ENCODE results near the gene GABBR1.
"Not testable (repeated sequence)": the region's sequence is repeated elsewhere in the genome, so short reads cannot be mapped to it uniquely, and the experiment has no call there.

Gene GABBR1

DNA sequence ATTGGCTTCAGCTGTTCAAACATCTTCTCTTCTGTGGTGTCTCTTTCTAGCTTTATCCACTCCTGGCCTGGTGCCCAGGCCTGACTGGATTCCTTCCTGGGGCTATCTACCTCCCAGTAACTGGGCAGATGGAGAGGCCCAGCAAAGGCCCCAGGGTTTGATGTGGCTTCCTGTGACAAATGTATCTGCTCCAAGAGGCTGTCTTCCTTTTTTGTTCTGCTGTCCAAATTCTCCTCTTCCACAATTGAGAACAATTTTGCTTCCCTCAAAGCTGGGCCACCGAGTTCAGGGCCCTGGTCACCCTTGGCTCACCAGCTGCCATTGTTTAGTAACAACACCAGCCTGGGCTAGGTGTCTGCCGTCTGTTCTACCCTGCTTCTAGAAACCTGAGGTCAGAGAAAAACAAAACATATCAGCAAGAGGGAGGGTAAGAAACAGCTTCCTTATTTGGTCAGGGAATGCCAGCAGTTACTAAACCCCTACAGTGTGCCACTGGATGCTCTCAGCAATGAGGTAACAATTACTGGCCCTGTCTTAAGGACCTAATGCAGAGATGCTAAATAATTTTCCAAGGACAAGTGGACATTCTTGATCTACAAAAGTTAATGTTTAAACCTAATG lies 44.1 kb upstream of the GABBR1 start:
- TF ChIP-seq, protein P1, sequence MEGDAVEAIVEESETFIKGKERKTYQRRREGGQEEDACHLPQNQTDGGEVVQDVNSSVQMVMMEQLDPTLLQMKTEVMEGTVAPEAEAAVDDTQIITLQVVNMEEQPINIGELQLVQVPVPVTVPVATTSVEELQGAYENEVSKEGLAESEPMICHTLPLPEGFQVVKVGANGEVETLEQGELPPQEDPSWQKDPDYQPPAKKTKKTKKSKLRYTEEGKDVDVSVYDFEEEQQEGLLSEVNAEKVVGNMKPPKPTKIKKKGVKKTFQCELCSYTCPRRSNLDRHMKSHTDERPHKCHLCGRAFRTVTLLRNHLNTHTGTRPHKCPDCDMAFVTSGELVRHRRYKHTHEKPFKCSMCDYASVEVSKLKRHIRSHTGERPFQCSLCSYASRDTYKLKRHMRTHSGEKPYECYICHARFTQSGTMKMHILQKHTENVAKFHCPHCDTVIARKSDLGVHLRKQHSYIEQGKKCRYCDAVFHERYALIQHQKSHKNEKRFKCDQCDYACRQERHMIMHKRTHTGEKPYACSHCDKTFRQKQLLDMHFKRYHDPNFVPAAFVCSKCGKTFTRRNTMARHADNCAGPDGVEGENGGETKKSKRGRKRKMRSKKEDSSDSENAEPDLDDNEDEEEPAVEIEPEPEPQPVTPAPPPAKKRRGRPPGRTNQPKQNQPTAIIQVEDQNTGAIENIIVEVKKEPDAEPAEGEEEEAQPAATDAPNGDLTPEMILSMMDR (conservative IDR thresholded peaks at IDR 0.05; ENCODE audit: low read depth, low read length) = no peak
- DNase-seq (ENCODE audit: low read depth) = no peak
- no peak overlapping the region for H3K4me3 ChIP-seq (ENCODE audit: low read length)

- DNase-seq (ENCODE audit: low read depth) = no peak
- TF ChIP-seq, protein P1 (conservative IDR thresholded peaks at IDR 0.05; ENCODE audit: low read depth, low read length) = no peak
- H3K4me3 ChIP-seq (ENCODE audit: low read length) = no peak overlapping the region
Measured at GRCh38 chr6:29675561-29675960, 42.6 kb upstream of the GABBR1 start.

GRCh38 chr6:29674008-29674407 lies 41.0 kb upstream of the GABBR1 start:
- TF ChIP-seq, protein P1 (conservative IDR thresholded peaks at IDR 0.05; ENCODE audit: low read depth, low read length) = no peak
- DNase-seq (ENCODE audit: low read depth) = no peak
- H3K4me3 ChIP-seq (ENCODE audit: low read length) = no peak overlapping the region

DNA sequence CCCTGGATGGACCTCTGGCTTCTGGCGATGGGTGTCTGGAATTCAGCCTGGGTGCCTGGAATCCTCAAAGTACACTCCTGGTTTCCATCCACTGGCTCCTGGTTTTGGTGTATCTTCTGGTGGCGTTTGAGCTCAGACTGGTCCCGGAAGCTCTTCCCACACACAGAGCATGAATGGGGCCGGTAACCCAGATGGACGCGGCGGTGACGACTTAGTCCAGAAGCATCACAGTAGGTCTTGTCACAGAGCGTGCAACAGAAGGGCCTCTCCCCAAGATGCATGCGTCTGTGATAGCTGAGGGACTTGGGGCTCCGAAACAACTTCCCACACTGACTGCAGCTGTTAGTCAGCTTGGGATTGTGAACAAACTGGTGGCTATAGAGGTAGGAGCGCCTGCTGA lies 40.2 kb upstream of the GABBR1 start:
- no peak for DNase-seq (ENCODE audit: low read depth)
- TF ChIP-seq, protein P1 (conservative IDR thresholded peaks at IDR 0.05; ENCODE audit: low read depth, low read length) = no peak

DNA sequence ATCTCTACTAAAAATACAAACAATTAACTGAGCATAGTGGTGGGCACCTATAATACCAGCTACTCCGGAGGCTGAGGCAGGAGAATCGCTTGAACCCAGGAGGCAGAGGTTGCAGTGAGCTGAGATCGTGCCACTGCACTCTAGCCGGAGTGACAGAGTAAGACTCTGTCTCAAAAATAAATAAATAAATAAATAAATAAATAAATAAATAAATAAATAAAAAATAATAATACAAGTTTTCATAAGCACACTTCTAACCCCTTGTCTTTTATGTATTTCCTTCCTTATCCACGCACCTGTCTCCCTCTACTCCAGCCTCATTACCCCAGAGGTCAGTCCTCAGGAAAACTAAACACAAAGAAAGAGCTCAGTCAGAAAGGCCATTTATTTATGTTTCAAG lies 39.1 kb upstream of the GABBR1 start:
- not testable (repeated sequence) for H3K4me3 ChIP-seq (ENCODE audit: low read length)

More for the DNA sequence above, 40.2 kb upstream of the GABBR1 start:
- no peak overlapping the region for H3K4me3 ChIP-seq (ENCODE audit: low read length)

DNA sequence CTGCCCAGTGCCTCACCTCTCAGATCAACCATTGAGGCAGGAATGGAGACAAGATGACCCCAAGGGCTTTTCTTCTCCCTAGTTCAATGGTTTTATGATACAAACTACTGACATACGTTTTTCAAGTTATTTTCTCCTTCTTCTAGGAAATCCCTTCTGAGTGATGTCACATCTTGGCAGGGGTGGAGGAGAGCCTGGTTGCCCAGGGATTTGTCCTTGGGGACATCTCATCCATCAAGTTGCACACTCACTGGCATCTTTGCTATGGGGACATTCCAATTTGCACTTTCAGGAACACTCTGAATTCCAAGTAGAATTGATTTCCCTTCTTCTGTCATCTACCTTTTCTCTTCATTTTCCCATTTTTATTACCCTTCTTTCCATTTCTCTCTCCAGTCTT lies 38.0 kb upstream of the GABBR1 start:
- DNase-seq (ENCODE audit: low read depth) = no peak
- TF ChIP-seq, protein P1 (conservative IDR thresholded peaks at IDR 0.05; ENCODE audit: low read depth, low read length) = no peak
- H3K4me3 ChIP-seq (ENCODE audit: low read length) = no peak overlapping the region

More for the DNA sequence above, 39.1 kb upstream of the GABBR1 start:
- DNase-seq (ENCODE audit: low read depth) = not testable (repeated sequence)

- DNase-seq (ENCODE audit: low read depth) = no peak
- H3K4me3 ChIP-seq (ENCODE audit: low read length) = no peak overlapping the region
- TF ChIP-seq, protein P1 (conservative IDR thresholded peaks at IDR 0.05; ENCODE audit: low read depth, low read length) = no peak
Measured at GRCh38 chr6:29667158-29667557, 34.2 kb upstream of the GABBR1 start.

- DNase-seq (ENCODE audit: low read depth) = no peak
- TF ChIP-seq, protein P1 (conservative IDR thresholded peaks at IDR 0.05; ENCODE audit: low read depth, low read length) = no peak
- no peak overlapping the region for H3K4me3 ChIP-seq (ENCODE audit: low read length)
Measured at GRCh38 chr6:29666826-29667130, 33.8 kb upstream of the GABBR1 start.
